Measurements from ENCODE around the gene SAFB. TPM values are rescaled to one million over a fixed set of nuclear protein-coding genes. Genes with fewer than 3 reads are reported as not detected.

Gene SAFB
- total and polyA plus RNA-seq, 12 donors, result 42.8 to 72.5 (median 50.2) TPM

DNA sequence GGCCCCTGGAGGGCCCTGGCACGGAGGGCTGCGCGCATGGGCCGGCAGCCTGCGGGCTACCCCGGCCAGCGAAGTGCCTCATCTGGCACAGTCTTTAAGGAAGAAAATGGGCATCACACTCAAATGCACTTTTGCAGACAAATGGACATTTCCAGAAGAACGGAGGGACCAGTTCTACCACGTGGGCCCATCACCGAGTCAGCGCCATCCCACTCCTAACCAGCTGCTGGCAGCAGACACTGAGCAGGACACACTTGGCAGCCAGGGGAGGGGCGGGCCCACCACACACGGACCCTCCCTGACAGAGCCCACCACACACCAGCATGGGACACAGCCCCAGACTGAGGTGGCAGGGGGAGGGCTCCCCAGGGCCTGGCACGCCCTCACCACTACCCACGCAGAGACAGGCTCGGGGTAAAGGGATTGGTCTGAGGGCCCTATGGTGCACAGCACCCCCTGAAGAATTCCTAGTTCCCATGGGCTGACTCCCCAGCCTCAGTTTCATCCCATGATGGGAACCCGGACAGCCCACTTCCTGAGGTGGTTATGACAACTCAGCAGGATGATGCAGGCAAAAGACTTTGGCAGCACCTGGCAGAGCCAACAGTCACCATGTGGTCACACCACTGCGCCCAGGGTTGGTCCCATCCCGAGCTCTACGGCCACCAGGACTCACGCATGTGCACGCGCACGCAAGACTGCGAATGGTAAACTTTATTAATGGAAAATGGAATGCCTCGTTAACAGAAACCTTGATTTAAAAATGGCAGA, 36.4 kb upstream of the SAFB start:
- Histone ChIP-seq H3K27ac (peak overlapping the region in 5 of 10 donors; percentile 3 to 74 (median 34)), H3K4me1 (peaks cover 10 to 19% (median 16%) of the 10 kb centered on the region in 9 donors), H3K27me3 (no peaks in the 10 kb centered on the region), H3K4me3 (no peak overlapping the region), H3K36me3 (peaks cover 0 to 90% (median 43%) of the 10 kb centered on the region in 9 donors), H3K9me3 (no peaks in the 10 kb centered on the region)
- DNase-seq (no peak), ATAC-seq (peak in 6 of 8 donors; percentile 6 to 30 (median 10))
- WGBS, 2 donors, result 76 to 77% methylated on average over 26 of the region's 26 CpGs
- intact Hi-C loops (cut with DNase I), result no loop called here
- TF ChIP-seq CTCF (IDR thresholded peaks at IDR 0.05), result no peak

- TF ChIP-seq CTCF (IDR thresholded peaks at IDR 0.05), result no peak
- no peak for ATAC-seq
- DNase-seq, result no peak
- H3K9me3 ChIP-seq, result no peaks in the 10 kb centered on the region
- 94 to 95% methylated on average over 16 of the region's 16 CpGs for WGBS, 2 donors
- no peaks in the 10 kb centered on the region for H3K27me3 ChIP-seq
- H3K4me3 ChIP-seq, result no peak overlapping the region
- H3K27ac ChIP-seq, result no peak overlapping the region
- intact Hi-C loops (cut with DNase I), result no loop called here
- peaks cover 10 to 19% (median 16%) of the 10 kb centered on the region in 9 donors for H3K4me1 ChIP-seq
- H3K36me3 ChIP-seq, result peaks cover 2 to 90% (median 43%) of the 10 kb centered on the region in 9 donors
These were observed 35.8 kb upstream of the SAFB start for GRCh38 chr19:5587071-5587455.

GRCh38 chr19:5587661-5588060, 35.2 kb upstream of the SAFB start:
- no peak overlapping the region for H3K4me3 ChIP-seq
- H3K36me3 ChIP-seq, result peaks cover 4 to 92% (median 47%) of the 10 kb centered on the region in 9 donors
- peaks cover 10 to 19% (median 16%) of the 10 kb centered on the region in 9 donors for H3K4me1 ChIP-seq
- H3K27ac ChIP-seq, result no peak overlapping the region
- WGBS, 2 donors, result 91 to 92% methylated on average over 23 of the region's 23 CpGs
- peak in 1 of 8 donors; percentile 2 for ATAC-seq
- intact Hi-C loops (cut with DNase I), result no loop called here
- TF ChIP-seq CTCF (IDR thresholded peaks at IDR 0.05), result no peak
- H3K9me3 ChIP-seq, result no peaks in the 10 kb centered on the region
- no peaks in the 10 kb centered on the region for H3K27me3 ChIP-seq
- DNase-seq, result no peak

- Histone ChIP-seq H3K27me3 (no peaks in the 10 kb centered on the region), H3K27ac (no peak overlapping the region), H3K36me3 (peaks cover 5 to 93% (median 54%) of the 10 kb centered on the region in 9 donors), H3K4me3 (no peak overlapping the region), H3K4me1 (peaks cover 10 to 19% (median 16%) of the 10 kb centered on the region in 9 donors), H3K9me3 (no peaks in the 10 kb centered on the region)
- ATAC-seq, result no peak
- no peak for DNase-seq
- intact Hi-C loops (cut with DNase I), result no loop called here
- TF ChIP-seq CTCF (IDR thresholded peaks at IDR 0.05), result no peak
- 82 to 90% methylated on average over 10 of the region's 10 CpGs for WGBS, 2 donors
These were observed 34.4 kb upstream of the SAFB start for GRCh38 chr19:5588441-5588840.
